Fibroblast of lung (primary cell): ENCODE data around the gene PDE10A. TPM values are rescaled to one million over a fixed set of nuclear protein-coding genes. Genes with fewer than 3 reads are reported as not detected.
A peak's percentile ranks its signal among the peaks of the same experiment; 100 is the strongest.

Experiments
- DNase-seq, 2 donors: peaks; one replicate each; pipeline versions ENCODE4 v3.0.0 to v3.0.0-alpha.2; 2010; ENCODE audit warnings: low read depth in 2 of 2
- H2AFZ ChIP-seq: 2 replicates; pipeline ENCODE4 v1.5.1; 2012; ENCODE audit warnings: low read length, control low read depth, inconsistent platforms
- H3K27ac ChIP-seq: 2 replicates; pipeline ENCODE4 v1.5.1; 2011; ENCODE audit warnings: low read length, control low read depth; ENCODE audit not compliant: insufficient read depth
- H3K27me3 ChIP-seq: 2 replicates; pipeline ENCODE4 v1.5.1; 2011; ENCODE audit warnings: mild to moderate bottlenecking, low read length; ENCODE audit not compliant: control insufficient read depth, insufficient read depth
- H3K36me3 ChIP-seq: 2 replicates; pipeline ENCODE4 v1.5.1; 2011; ENCODE audit warnings: low read length; ENCODE audit not compliant: control insufficient read depth, insufficient read depth
- H3K4me1 ChIP-seq: 2 replicates; pipeline ENCODE4 v1.5.1; 2011; ENCODE audit warnings: low read length; ENCODE audit not compliant: control insufficient read depth, insufficient read depth; ENCODE audit errors: extremely low read depth
- H3K4me2 ChIP-seq: 2 replicates; pipeline ENCODE4 v1.5.1; 2011; ENCODE audit warnings: low read length, control low read depth; ENCODE audit not compliant: insufficient read depth; ENCODE audit errors: extremely low read depth
- H3K4me3 ChIP-seq, 4 experiments: fragments of 200-600 bp in 1 of 4; sonication (generic) in 1 of 4; replicated peaks in 1 of 4; 2 replicates each; pipeline ENCODE4 v1.5.1; 2011 to 2016; ENCODE audit warnings: low read length in 4 of 4, low read depth in 3 of 4, mild to moderate bottlenecking in 3 of 4, control low read depth in 2 of 4, inconsistent platforms in 1 of 4, mixed read lengths in 1 of 4; ENCODE audit not compliant: insufficient read depth in 1 of 4; ENCODE audit errors: control extremely low read depth in 1 of 4
- H3K79me2 ChIP-seq: 2 replicates; pipeline ENCODE4 v1.5.1; 2012; ENCODE audit warnings: mild to moderate bottlenecking, low read length, inconsistent platforms; ENCODE audit not compliant: control insufficient read depth, insufficient read depth
- H3K9ac ChIP-seq: 2 replicates; pipeline ENCODE4 v1.5.1; 2011; ENCODE audit warnings: mild to moderate bottlenecking, low read length, control low read depth; ENCODE audit not compliant: insufficient read depth
- H3K9me3 ChIP-seq: 2 replicates; pipeline ENCODE4 v1.5.1; 2012; ENCODE audit warnings: low read depth, low read length; ENCODE audit not compliant: control insufficient read depth, insufficient read depth
- H4K20me1 ChIP-seq: 2 replicates; pipeline ENCODE4 v1.5.1; 2011; ENCODE audit warnings: low read length; ENCODE audit not compliant: control insufficient read depth, insufficient read depth; ENCODE audit errors: extremely low read depth
- EZH2 ChIP-seq: IDR thresholded peaks from 2 replicates; pipeline ENCODE4 v1.5.1; 2012; ENCODE audit warnings: low read length, control low read depth, mild to moderate bottlenecking; ENCODE audit errors: missing control alignments
- polyA plus RNA-seq, 2 donors: library from polyadenylated mRNA; depleted of rRNA in 1 of 2; stranded (reverse) in 1 of 2; unstranded in 1 of 2; fragments of >200 nt; gene quantifications; 2 replicates each; pipeline ENCODE4 v1.2.1, GENCODE V29; 2011 to 2012; ENCODE audit warnings: missing spikeins in 1 of 2
- total RNA-seq: library from RNA; depleted of rRNA; stranded (reverse); fragments of >200 nt; gene quantifications from 2 replicates; pipeline ENCODE4 v1.2.1, GENCODE V29; 2014
- TF ChIP-seq, protein P1 (sequence below), 2 donors: IDR thresholded peaks in 1 of 2; conservative IDR thresholded peaks in 1 of 2; 1 replicate in 1 of 2; 2 replicates in 1 of 2; pipeline ENCODE4 v1.5.1; 2011 to 2012; ENCODE audit warnings: low read length in 2 of 2, control low read depth in 1 of 2, inconsistent platforms in 1 of 2, low read depth in 1 of 2, mild to moderate bottlenecking in 1 of 2

PDE10A gene
- total and polyA plus RNA-seq, 2 donors (not counting 1 experiment from before 2014, with no cell fraction given) = under 0.01 to 0.19 TPM

- no peak overlapping the region for H3K9ac ChIP-seq
- no peaks in the 10 kb centered on the region for H3K36me3 ChIP-seq
- H3K79me2 ChIP-seq = no peaks in the 10 kb centered on the region
- no peak for TF ChIP-seq EZH2
- TF ChIP-seq, protein P1, sequence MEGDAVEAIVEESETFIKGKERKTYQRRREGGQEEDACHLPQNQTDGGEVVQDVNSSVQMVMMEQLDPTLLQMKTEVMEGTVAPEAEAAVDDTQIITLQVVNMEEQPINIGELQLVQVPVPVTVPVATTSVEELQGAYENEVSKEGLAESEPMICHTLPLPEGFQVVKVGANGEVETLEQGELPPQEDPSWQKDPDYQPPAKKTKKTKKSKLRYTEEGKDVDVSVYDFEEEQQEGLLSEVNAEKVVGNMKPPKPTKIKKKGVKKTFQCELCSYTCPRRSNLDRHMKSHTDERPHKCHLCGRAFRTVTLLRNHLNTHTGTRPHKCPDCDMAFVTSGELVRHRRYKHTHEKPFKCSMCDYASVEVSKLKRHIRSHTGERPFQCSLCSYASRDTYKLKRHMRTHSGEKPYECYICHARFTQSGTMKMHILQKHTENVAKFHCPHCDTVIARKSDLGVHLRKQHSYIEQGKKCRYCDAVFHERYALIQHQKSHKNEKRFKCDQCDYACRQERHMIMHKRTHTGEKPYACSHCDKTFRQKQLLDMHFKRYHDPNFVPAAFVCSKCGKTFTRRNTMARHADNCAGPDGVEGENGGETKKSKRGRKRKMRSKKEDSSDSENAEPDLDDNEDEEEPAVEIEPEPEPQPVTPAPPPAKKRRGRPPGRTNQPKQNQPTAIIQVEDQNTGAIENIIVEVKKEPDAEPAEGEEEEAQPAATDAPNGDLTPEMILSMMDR (conservative IDR thresholded peaks at IDR 0.05 in 1 of 2, IDR thresholded peaks at IDR 0.05 in 1 of 2; ENCODE audit: low read depth in 1 of 2, low read length in 2 of 2) = no peak
- H3K4me3 ChIP-seq = no peak overlapping the region
- H3K4me2 ChIP-seq = no peak overlapping the region
- no peak for DNase-seq
- H2AFZ ChIP-seq = no peak overlapping the region
- no peak overlapping the region for H3K27ac ChIP-seq
- H4K20me1 ChIP-seq = no peaks in the 10 kb centered on the region
- no peaks in the 10 kb centered on the region for H3K27me3 ChIP-seq
- H3K9me3 ChIP-seq = no peaks in the 10 kb centered on the region
- H3K4me1 ChIP-seq = no peaks in the 10 kb centered on the region
Measured at GRCh38 chr6:165701564-165702354, 38.7 kb upstream of the PDE10A start.

GRCh38 chr6:165701005-165701404 lies 38.0 kb upstream of the PDE10A start:
- Histone ChIP-seq H2AFZ (no peak overlapping the region), H4K20me1 (no peaks in the 10 kb centered on the region), H3K79me2 (no peaks in the 10 kb centered on the region), H3K27ac (no peak overlapping the region), H3K9me3 (no peaks in the 10 kb centered on the region), H3K4me3 (no peak overlapping the region), H3K27me3 (no peaks in the 10 kb centered on the region), H3K4me2 (no peak overlapping the region), H3K9ac (no peak overlapping the region), H3K36me3 (no peaks in the 10 kb centered on the region), H3K4me1 (no peaks in the 10 kb centered on the region)
- DNase-seq = peak; percentile 21 to 24
- TF ChIP-seq EZH2 = no peak
- TF ChIP-seq, protein P1 (conservative IDR thresholded peaks at IDR 0.05 in 1 of 2, IDR thresholded peaks at IDR 0.05 in 1 of 2; ENCODE audit: low read depth in 1 of 2, low read length in 2 of 2) = no peak

- TF ChIP-seq EZH2 = no peak
- H3K4me1 ChIP-seq = no peaks in the 10 kb centered on the region
- no peaks in the 10 kb centered on the region for H3K36me3 ChIP-seq
- no peak overlapping the region for H3K4me3 ChIP-seq
- no peaks in the 10 kb centered on the region for H3K79me2 ChIP-seq
- H3K27me3 ChIP-seq = no peaks in the 10 kb centered on the region
- no peak overlapping the region for H3K27ac ChIP-seq
- no peak overlapping the region for H2AFZ ChIP-seq
- no peak overlapping the region for H3K9ac ChIP-seq
- H4K20me1 ChIP-seq = no peaks in the 10 kb centered on the region
- H3K9me3 ChIP-seq = no peaks in the 10 kb centered on the region
- H3K4me2 ChIP-seq = no peak overlapping the region
- DNase-seq = no peak
Measured at GRCh38 chr6:165698868-165699267, 35.8 kb upstream of the PDE10A start.
